DND-41 (cell line): Measurements from ENCODE around the gene PDE6G.

Experiments
- EZH2 ChIP-seq: IDR thresholded peaks from 3 replicates; pipeline ENCODE4 v1.6.1; 2012; ENCODE audit warnings: borderline replicate concordance, low read depth, mild to moderate bottlenecking, moderate library complexity, low read length, inconsistent platforms; ENCODE audit not compliant: severe bottlenecking
- TF ChIP-seq, protein P1 (sequence below): IDR thresholded peaks from 2 replicates; pipeline ENCODE4 v1.5.1; 2012; ENCODE audit warnings: borderline replicate concordance, low read length, moderate library complexity, mild to moderate bottlenecking; ENCODE audit not compliant: poor library complexity, severe bottlenecking; ENCODE audit errors: extremely low read depth

- TF ChIP-seq, protein P1, sequence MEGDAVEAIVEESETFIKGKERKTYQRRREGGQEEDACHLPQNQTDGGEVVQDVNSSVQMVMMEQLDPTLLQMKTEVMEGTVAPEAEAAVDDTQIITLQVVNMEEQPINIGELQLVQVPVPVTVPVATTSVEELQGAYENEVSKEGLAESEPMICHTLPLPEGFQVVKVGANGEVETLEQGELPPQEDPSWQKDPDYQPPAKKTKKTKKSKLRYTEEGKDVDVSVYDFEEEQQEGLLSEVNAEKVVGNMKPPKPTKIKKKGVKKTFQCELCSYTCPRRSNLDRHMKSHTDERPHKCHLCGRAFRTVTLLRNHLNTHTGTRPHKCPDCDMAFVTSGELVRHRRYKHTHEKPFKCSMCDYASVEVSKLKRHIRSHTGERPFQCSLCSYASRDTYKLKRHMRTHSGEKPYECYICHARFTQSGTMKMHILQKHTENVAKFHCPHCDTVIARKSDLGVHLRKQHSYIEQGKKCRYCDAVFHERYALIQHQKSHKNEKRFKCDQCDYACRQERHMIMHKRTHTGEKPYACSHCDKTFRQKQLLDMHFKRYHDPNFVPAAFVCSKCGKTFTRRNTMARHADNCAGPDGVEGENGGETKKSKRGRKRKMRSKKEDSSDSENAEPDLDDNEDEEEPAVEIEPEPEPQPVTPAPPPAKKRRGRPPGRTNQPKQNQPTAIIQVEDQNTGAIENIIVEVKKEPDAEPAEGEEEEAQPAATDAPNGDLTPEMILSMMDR: no peak
- TF ChIP-seq EZH2: no peak
Observed at GRCh38 chr17:81682565-81683207, 26.3 kb upstream of the PDE6G start.
